22Rv1 (cell line): ENCODE measurements around the gene CABCOCO1.

Experiments
- CTCF ChIP-seq: fragments of 450-650 bp; IDR thresholded peaks from 2 replicates; pipeline ENCODE4 v1.5.1; 2017; ENCODE audit warnings: mild to moderate bottlenecking
- ZFX ChIP-seq: fragments of 450-650 bp; IDR thresholded peaks from 2 replicates; pipeline ENCODE4 v1.6.1; 2017; ENCODE audit warnings: antibody characterized with exemption, borderline replicate concordance

GRCh38 chr10:61754587-61755550 is 92.1 kb downstream of the CABCOCO1 start:
- TF ChIP-seq CTCF (no peak), ZFX (no peak)
